Measurements from ENCODE around the gene TBX3. TPM values are rescaled to one million over a fixed set of nuclear protein-coding genes. Genes with fewer than 3 reads are reported as not detected.

Gene TBX3
- polyA plus RNA-seq, 1 of the 3 experiments (the other 2 are of a cell fraction) = 10.2 TPM

GRCh38 chr12:114684870-114685273 is 897 bp upstream of the TBX3 start:
- peaks cover 0 to 10% of the 10 kb centered on the region in 2 experiments; a peak in 1 of 4 replicates for H3K4me1 ChIP-seq (ENCODE audit: control insufficient read depth in 1 of 2, insufficient read depth in 2 of 2, low read depth in 1 of 2, low read length in 1 of 2)
- peaks cover 40% of the 10 kb centered on the region for H3K79me2 ChIP-seq (ENCODE audit: insufficient read depth)
- no peaks in the 10 kb centered on the region for H3K9me3 ChIP-seq
- peak overlapping the region; percentile 81 for H2AFZ ChIP-seq (ENCODE audit: low read depth)
- peak overlapping the region; percentile 78 to 96 for H3K4me3 ChIP-seq (ENCODE audit: low read depth in 2 of 2, low read length in 1 of 2)
- H3K9ac ChIP-seq = peak overlapping the region; percentile 99
- ChIA-PET POLR2A (interaction anchor here (0.7 to 5.1 kb wide), 23 partner anchors 9 to 1086 kb away, joined by 3 to 77 read pairs (median 5); no protein-coding TSS in a partner anchor), CTCF (interaction anchor here (0.8 to 6.7 kb wide), 32 partner anchors 11 to 1087 kb away, joined by 3 to 117 read pairs (median 4); no protein-coding TSS in a partner anchor)
- H3K36me3 ChIP-seq (replicated peaks in 1 of 2; ENCODE audit: control insufficient read depth in 1 of 2, insufficient read depth in 2 of 2, low read length in 1 of 2) = no peaks in the 10 kb centered on the region
- peaks cover 22% of the 10 kb centered on the region for H3F3A ChIP-seq (replicated peaks; ENCODE audit: insufficient read depth)
- WGBS (ENCODE audit: low lambda C conversion rate) = 7% methylated on average over 21 of the region's 24 CpGs
- peak overlapping the region; percentile 86 for H3K4me2 ChIP-seq
- no peak for DNase-seq
- H3K27me3 ChIP-seq (ENCODE audit: insufficient read depth) = no peaks in the 10 kb centered on the region; the same call in 1 of the 2 replicates
- H3K27ac ChIP-seq (ENCODE audit: low read depth in 2 of 2, low read length in 1 of 2) = peak overlapping the region; percentile 96
- no peaks in the 10 kb centered on the region for H3K9me2 ChIP-seq
- TF ChIP-seq FOXJ3 (CRISPR knock-in tag; IDR thresholded peaks at IDR 0.05) (no peak), RXRA (IDR thresholded peaks at IDR 0.05; ENCODE audit: borderline replicate concordance, low read depth) (no peak), GABPA (IDR thresholded peaks at IDR 0.05; ENCODE audit: low read depth) (no peak), TCF12 (IDR thresholded peaks at IDR 0.05) (no peak), MAX (IDR thresholded peaks at IDR 0.05; ENCODE audit: low read depth) (peak; percentile 71; the same call in 1 of the 2 replicates), CHD2 (IDR thresholded peaks at IDR 0.05; ENCODE audit: low read length, partially characterized antibody) (no peak)
- no peaks in the 10 kb centered on the region for H4K20me1 ChIP-seq (ENCODE audit: insufficient read depth)

- 0% methylated on average over 19 of the region's 19 CpGs for WGBS (ENCODE audit: low lambda C conversion rate)
- TF ChIP-seq SMC3 (IDR thresholded peaks at IDR 0.05; ENCODE audit: low read depth, low read length) (no peak), FOXM1 (IDR thresholded peaks at IDR 0.05; ENCODE audit: low read depth) (0 out of 2 replicates have a peak, but pooled peaks have one; percentile 7), YY1 (IDR thresholded peaks at IDR 0.05; ENCODE audit: low read depth) (0 out of 2 replicates have a peak, but pooled peaks have one; percentile 21)
- Histone ChIP-seq H3K4me1 (ENCODE audit: control insufficient read depth in 1 of 2, insufficient read depth in 2 of 2, low read depth in 1 of 2, low read length in 1 of 2) (peaks cover 0 to 21% of the 10 kb centered on the region in 2 experiments; a peak in 2 of 4 replicates), H3K4me2 (peak overlapping the region; percentile 86), H3K79me2 (ENCODE audit: insufficient read depth) (peaks cover 52% of the 10 kb centered on the region), H3K9ac (peak overlapping the region; percentile 99), H3K9me2 (no peaks in the 10 kb centered on the region), H3K9me3 (no peaks in the 10 kb centered on the region), H3K27me3 (ENCODE audit: insufficient read depth) (no peaks in the 10 kb centered on the region; the same call in 1 of the 2 replicates), H3K27ac (ENCODE audit: low read depth in 2 of 2, low read length in 1 of 2) (peak overlapping the region; percentile 96), H4K20me1 (ENCODE audit: insufficient read depth) (no peaks in the 10 kb centered on the region), H2AFZ (ENCODE audit: low read depth) (peak overlapping the region; percentile 82; the same call in 1 of the 2 replicates), H3K4me3 (ENCODE audit: low read depth in 2 of 2, low read length in 1 of 2) (peak overlapping the region; percentile 78 to 96), H3F3A (replicated peaks; ENCODE audit: insufficient read depth) (peaks cover 22% of the 10 kb centered on the region), H3K36me3 (replicated peaks in 1 of 2; ENCODE audit: control insufficient read depth in 1 of 2, insufficient read depth in 2 of 2, low read length in 1 of 2) (peaks cover 0 to 8% of the 10 kb centered on the region in 2 experiments)
- ChIA-PET POLR2A (interaction anchor here (0.5 to 5.1 kb wide), 28 partner anchors 8 to 1090 kb away, joined by 3 to 77 read pairs (median 4); no protein-coding TSS in a partner anchor), CTCF (interaction anchor here (0.6 to 6.7 kb wide), 34 partner anchors 12 to 1088 kb away, joined by 3 to 117 read pairs (median 4); no protein-coding TSS in a partner anchor)
- no peak for DNase-seq
These were observed 272 bp downstream of the TBX3 start for GRCh38 chr12:114683709-114684097.
